Measurements from ENCODE around the gene GRPEL2.

Gene GRPEL2

GRCh38 chr5:149356391-149356790 lies 11.1 kb downstream of the GRPEL2 start:
- Histone ChIP-seq H3K23ac (ENCODE audit: low read length in 2 of 2) (no peak overlapping the region), H3K18ac (ENCODE audit: low read depth in 1 of 2, low read length in 2 of 2) (no peak overlapping the region), H3K4me1 (ENCODE audit: control insufficient read depth, insufficient read depth, low read depth, low read length) (peaks cover 5% of the 10 kb centered on the region), H3K4me2 (ENCODE audit: low read length, poor library complexity, severe bottlenecking) (no peak overlapping the region), H2BK12ac (ENCODE audit: low read length in 2 of 2) (no peak overlapping the region), H4K91ac (ENCODE audit: low read length) (no peak overlapping the region), H2AFZ (ENCODE audit: low read depth, low read length) (no peak overlapping the region), H3K27ac (ENCODE audit: low read length, poor library complexity, severe bottlenecking) (no peak overlapping the region), H3K4ac (ENCODE audit: low read depth in 1 of 2, low read length in 2 of 2) (no peak overlapping the region), H4K8ac (ENCODE audit: low read length) (no peak overlapping the region), H2BK5ac (ENCODE audit: low read depth, low read length, poor library complexity, severe bottlenecking) (no peak overlapping the region), H3K4me3 (ENCODE audit: insufficient read depth in 1 of 2, low read depth in 1 of 2, low read length in 2 of 2) (no peak overlapping the region), H2AK5ac (ENCODE audit: low read length, severe bottlenecking) (no peak overlapping the region), H3K79me1 (replicated peaks; ENCODE audit: low read length, poor library complexity, severe bottlenecking) (peaks cover 2% of the 10 kb centered on the region), H3K9ac (ENCODE audit: low read length) (no peak overlapping the region), H3K27me3 (ENCODE audit: control insufficient read depth in 1 of 2, insufficient read depth in 1 of 2, low read length in 2 of 2) (no peaks in the 10 kb centered on the region), H3K14ac (ENCODE audit: low read length in 2 of 2) (no peak overlapping the region), H3K36me3 (ENCODE audit: control insufficient read depth in 1 of 2, insufficient read depth in 2 of 2, low read depth in 1 of 2, low read length in 2 of 2) (peaks cover 5 to 42% of the 10 kb centered on the region in 2 experiments), H2BK15ac (ENCODE audit: low read depth, poor library complexity, severe bottlenecking) (no peak overlapping the region), H2BK120ac (ENCODE audit: low read depth, low read length) (no peak overlapping the region), H3K9me3 (ENCODE audit: control insufficient read depth, low read length) (no peaks in the 10 kb centered on the region)
- no peak for DNase-seq
- WGBS: 91% methylated on average over 8 of the region's 8 CpGs

GRCh38 chr5:149357370-149358293 lies 12.3 kb downstream of the GRPEL2 start, which contains the start of gene PCYOX1L:
Gene PCYOX1L (plus strand): TSS chr5:149358046. CDS start chr5:149358069, 23 bp downstream.
- H2BK12ac ChIP-seq (ENCODE audit: low read length in 2 of 2): no peak within 1 kb of the TSS
- H4K91ac ChIP-seq (ENCODE audit: low read length): peak within 1 kb of the TSS; percentile 43
- peak within 1 kb of the TSS; percentile 4 for H4K8ac ChIP-seq (ENCODE audit: low read length)
- no peak within 1 kb of the TSS for H3K27ac ChIP-seq (ENCODE audit: low read length, poor library complexity, severe bottlenecking)
- peaks cover 2% of the 10 kb centered on the region for H3K79me1 ChIP-seq (replicated peaks; ENCODE audit: low read length, poor library complexity, severe bottlenecking)
- no peaks in the 10 kb centered on the region for H3K27me3 ChIP-seq (ENCODE audit: control insufficient read depth in 1 of 2, insufficient read depth in 1 of 2, low read length in 2 of 2)
- peak within 1 kb of the TSS in 1 of 2 experiments; percentile 52 for H3K4ac ChIP-seq (ENCODE audit: low read depth in 1 of 2, low read length in 2 of 2)
- H3K9ac ChIP-seq (ENCODE audit: low read length): peak within 1 kb of the TSS; percentile 87
- no peak within 1 kb of the TSS for H2BK120ac ChIP-seq (ENCODE audit: low read depth, low read length)
- H3K4me2 ChIP-seq (ENCODE audit: low read length, poor library complexity, severe bottlenecking): peak within 1 kb of the TSS; percentile 61
- no peaks in the 10 kb centered on the region for H3K9me3 ChIP-seq (ENCODE audit: control insufficient read depth, low read length)
- peak within 1 kb of the TSS; percentile 13 to 69 for H3K18ac ChIP-seq (ENCODE audit: low read depth in 1 of 2, low read length in 2 of 2)
- no peak within 1 kb of the TSS for H2BK15ac ChIP-seq (ENCODE audit: low read depth, poor library complexity, severe bottlenecking)
- peak within 1 kb of the TSS; percentile 79 to 91 for H3K4me3 ChIP-seq (ENCODE audit: insufficient read depth in 1 of 2, low read depth in 1 of 2, low read length in 2 of 2)
- no peak within 1 kb of the TSS for H3K23ac ChIP-seq (ENCODE audit: low read length in 2 of 2)
- H2BK5ac ChIP-seq (ENCODE audit: low read depth, low read length, poor library complexity, severe bottlenecking): no peak within 1 kb of the TSS
- 1% methylated on average over 51 of the region's 61 CpGs for WGBS
- H3K36me3 ChIP-seq (ENCODE audit: control insufficient read depth in 1 of 2, insufficient read depth in 2 of 2, low read depth in 1 of 2, low read length in 2 of 2): peaks cover 5 to 29% of the 10 kb centered on the region in 2 experiments
- DNase-seq: peak; percentile 97
- H2AK5ac ChIP-seq (ENCODE audit: low read length, severe bottlenecking): no peak within 1 kb of the TSS
- peaks cover 5% of the 10 kb centered on the region for H3K4me1 ChIP-seq (ENCODE audit: control insufficient read depth, insufficient read depth, low read depth, low read length)
- H3K14ac ChIP-seq (ENCODE audit: low read length in 2 of 2): peak within 1 kb of the TSS in 1 of 2 experiments; percentile 35
- H2AFZ ChIP-seq (ENCODE audit: low read depth, low read length): peak within 1 kb of the TSS; percentile 81

GRCh38 chr5:149358294-149358651 lies 13.0 kb downstream of the GRPEL2 start:
- peaks cover 5% of the 10 kb centered on the region for H3K4me1 ChIP-seq (ENCODE audit: control insufficient read depth, insufficient read depth, low read depth, low read length)
- no peak overlapping the region for H3K27ac ChIP-seq (ENCODE audit: low read length, poor library complexity, severe bottlenecking)
- H3K23ac ChIP-seq (ENCODE audit: low read length in 2 of 2): no peak overlapping the region
- peak overlapping the region; percentile 13 to 69 for H3K18ac ChIP-seq (ENCODE audit: low read depth in 1 of 2, low read length in 2 of 2)
- no peak overlapping the region for H2BK5ac ChIP-seq (ENCODE audit: low read depth, low read length, poor library complexity, severe bottlenecking)
- H2AK5ac ChIP-seq (ENCODE audit: low read length, severe bottlenecking): no peak overlapping the region
- peaks cover 2% of the 10 kb centered on the region for H3K79me1 ChIP-seq (replicated peaks; ENCODE audit: low read length, poor library complexity, severe bottlenecking)
- peak overlapping the region; percentile 81 for H2AFZ ChIP-seq (ENCODE audit: low read depth, low read length)
- H4K8ac ChIP-seq (ENCODE audit: low read length): peak overlapping the region; percentile 4
- H3K9ac ChIP-seq (ENCODE audit: low read length): peak overlapping the region; percentile 87
- peak overlapping the region in 1 of 2 experiments; percentile 35 for H3K14ac ChIP-seq (ENCODE audit: low read length in 2 of 2)
- H2BK15ac ChIP-seq (ENCODE audit: low read depth, poor library complexity, severe bottlenecking): no peak overlapping the region
- H3K9me3 ChIP-seq (ENCODE audit: control insufficient read depth, low read length): no peaks in the 10 kb centered on the region
- peak overlapping the region; percentile 43 for H4K91ac ChIP-seq (ENCODE audit: low read length)
- DNase-seq: no peak
- no peak overlapping the region for H2BK120ac ChIP-seq (ENCODE audit: low read depth, low read length)
- H3K27me3 ChIP-seq (ENCODE audit: control insufficient read depth in 1 of 2, insufficient read depth in 1 of 2, low read length in 2 of 2): no peaks in the 10 kb centered on the region
- H3K36me3 ChIP-seq (ENCODE audit: control insufficient read depth in 1 of 2, insufficient read depth in 2 of 2, low read depth in 1 of 2, low read length in 2 of 2): peaks cover 5 to 23% of the 10 kb centered on the region in 2 experiments
- peak overlapping the region in 1 of 2 experiments; percentile 52 for H3K4ac ChIP-seq (ENCODE audit: low read depth in 1 of 2, low read length in 2 of 2)
- peak overlapping the region; percentile 61 for H3K4me2 ChIP-seq (ENCODE audit: low read length, poor library complexity, severe bottlenecking)
- peak overlapping the region; percentile 79 to 91 for H3K4me3 ChIP-seq (ENCODE audit: insufficient read depth in 1 of 2, low read depth in 1 of 2, low read length in 2 of 2)
- 3% methylated on average over 15 of the region's 18 CpGs for WGBS
- H2BK12ac ChIP-seq (ENCODE audit: low read length in 2 of 2): no peak overlapping the region

- Histone ChIP-seq H2BK12ac (ENCODE audit: low read length in 2 of 2) (no peak overlapping the region), H3K4me1 (ENCODE audit: control insufficient read depth, insufficient read depth, low read depth, low read length) (peaks cover 5% of the 10 kb centered on the region), H3K4ac (ENCODE audit: low read depth in 1 of 2, low read length in 2 of 2) (no peak overlapping the region), H3K36me3 (ENCODE audit: control insufficient read depth in 1 of 2, insufficient read depth in 2 of 2, low read depth in 1 of 2, low read length in 2 of 2) (peaks cover 5 to 16% of the 10 kb centered on the region in 2 experiments), H3K79me1 (replicated peaks; ENCODE audit: low read length, poor library complexity, severe bottlenecking) (peaks cover 2% of the 10 kb centered on the region), H3K4me3 (ENCODE audit: insufficient read depth in 1 of 2, low read depth in 1 of 2, low read length in 2 of 2) (peak overlapping the region in 1 of 2 experiments; percentile 91), H2AFZ (ENCODE audit: low read depth, low read length) (no peak overlapping the region), H3K27ac (ENCODE audit: low read length, poor library complexity, severe bottlenecking) (no peak overlapping the region), H3K18ac (ENCODE audit: low read depth in 1 of 2, low read length in 2 of 2) (no peak overlapping the region), H2BK5ac (ENCODE audit: low read depth, low read length, poor library complexity, severe bottlenecking) (no peak overlapping the region), H3K9me3 (ENCODE audit: control insufficient read depth, low read length) (no peaks in the 10 kb centered on the region), H4K8ac (ENCODE audit: low read length) (no peak overlapping the region), H3K23ac (ENCODE audit: low read length in 2 of 2) (no peak overlapping the region), H3K4me2 (ENCODE audit: low read length, poor library complexity, severe bottlenecking) (no peak overlapping the region), H2BK120ac (ENCODE audit: low read depth, low read length) (no peak overlapping the region), H3K27me3 (ENCODE audit: control insufficient read depth in 1 of 2, insufficient read depth in 1 of 2, low read length in 2 of 2) (no peaks in the 10 kb centered on the region), H2BK15ac (ENCODE audit: low read depth, poor library complexity, severe bottlenecking) (no peak overlapping the region), H4K91ac (ENCODE audit: low read length) (no peak overlapping the region), H3K14ac (ENCODE audit: low read length in 2 of 2) (no peak overlapping the region), H2AK5ac (ENCODE audit: low read length, severe bottlenecking) (no peak overlapping the region), H3K9ac (ENCODE audit: low read length) (peak overlapping the region; percentile 87)
- peak; percentile 34 for DNase-seq
- WGBS: 91% methylated on average over 8 of the region's 8 CpGs
Observed at GRCh38 chr5:149358868-149359495, 13.7 kb downstream of the GRPEL2 start.

All from mesenchymal stem cell (in vitro differentiated cells and primary cell).